ENCODE measurements around the gene IL9.

- TF ChIP-seq ZNF274 (IDR thresholded peaks at IDR 0.05; ENCODE audit: low read depth, low read length) (no peak), SUZ12 (IDR thresholded peaks at IDR 0.05; ENCODE audit: extremely low read depth, insufficient read depth, insufficient read length) (no peak), YY1 (IDR thresholded peaks at IDR 0.05; ENCODE audit: insufficient read depth, insufficient read length) (no peak)
Observed at GRCh38 chr5:135930949-135931295, 35.3 kb upstream of the IL9 start.

Measured in NT2/D1 (cell line).